ENCODE results near the gene TMCC2. TPM values are rescaled to one million over a fixed set of nuclear protein-coding genes. Genes with fewer than 3 reads are reported as not detected.

TMCC2 gene
- total and polyA plus RNA-seq, 12 donors, result 0.62 to 2.6 (median 1.8) TPM

DNA sequence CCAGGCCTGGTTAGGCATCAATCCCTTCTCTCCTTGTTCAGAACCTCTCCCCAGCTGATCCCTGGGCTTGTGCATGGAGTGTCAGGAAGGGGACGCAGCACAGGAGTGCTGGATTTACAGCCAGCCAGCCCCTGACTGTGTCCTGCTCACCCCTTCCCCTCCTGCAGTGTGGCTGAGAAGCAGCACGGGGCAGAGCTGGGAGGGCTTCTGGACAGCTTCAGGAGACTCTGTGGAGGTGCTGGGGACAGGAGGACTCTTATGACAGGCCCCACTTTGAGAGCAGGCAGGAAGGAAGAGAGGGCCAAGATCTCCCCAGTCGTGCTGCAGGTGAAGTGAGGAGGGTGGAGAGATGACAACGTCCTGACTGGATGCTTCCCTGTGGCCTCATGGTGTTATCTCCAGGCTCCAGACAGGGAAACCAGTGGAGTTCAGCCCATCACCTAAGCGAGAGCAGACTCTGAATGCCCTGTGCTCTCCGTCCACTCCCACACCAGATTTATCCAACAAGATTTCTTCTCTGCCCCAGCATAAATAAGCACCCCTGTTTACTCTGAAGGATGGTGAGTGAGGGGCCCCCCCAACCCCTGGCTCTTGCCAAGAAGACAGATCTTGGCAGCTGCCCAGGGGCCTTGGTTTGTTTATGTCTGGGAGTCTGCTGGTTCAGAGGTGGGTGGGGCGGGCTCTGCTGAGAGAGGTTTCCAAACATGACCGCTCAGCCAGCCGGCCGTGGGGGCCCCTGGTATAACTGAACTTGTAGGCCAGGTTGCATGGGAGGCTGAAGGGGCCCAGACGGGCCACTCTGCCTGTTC is 21.3 kb downstream of the TMCC2 start:
- Histone ChIP-seq H3K27me3 (no peaks in the 10 kb centered on the region), H3K4me1 (peaks cover 12 to 38% (median 29%) of the 10 kb centered on the region in 9 donors), H3K9me3 (no peaks in the 10 kb centered on the region), H3K36me3 (no peaks in the 10 kb centered on the region), H3K4me3 (no peak overlapping the region), H3K27ac (no peak overlapping the region)
- TF ChIP-seq, protein P1, sequence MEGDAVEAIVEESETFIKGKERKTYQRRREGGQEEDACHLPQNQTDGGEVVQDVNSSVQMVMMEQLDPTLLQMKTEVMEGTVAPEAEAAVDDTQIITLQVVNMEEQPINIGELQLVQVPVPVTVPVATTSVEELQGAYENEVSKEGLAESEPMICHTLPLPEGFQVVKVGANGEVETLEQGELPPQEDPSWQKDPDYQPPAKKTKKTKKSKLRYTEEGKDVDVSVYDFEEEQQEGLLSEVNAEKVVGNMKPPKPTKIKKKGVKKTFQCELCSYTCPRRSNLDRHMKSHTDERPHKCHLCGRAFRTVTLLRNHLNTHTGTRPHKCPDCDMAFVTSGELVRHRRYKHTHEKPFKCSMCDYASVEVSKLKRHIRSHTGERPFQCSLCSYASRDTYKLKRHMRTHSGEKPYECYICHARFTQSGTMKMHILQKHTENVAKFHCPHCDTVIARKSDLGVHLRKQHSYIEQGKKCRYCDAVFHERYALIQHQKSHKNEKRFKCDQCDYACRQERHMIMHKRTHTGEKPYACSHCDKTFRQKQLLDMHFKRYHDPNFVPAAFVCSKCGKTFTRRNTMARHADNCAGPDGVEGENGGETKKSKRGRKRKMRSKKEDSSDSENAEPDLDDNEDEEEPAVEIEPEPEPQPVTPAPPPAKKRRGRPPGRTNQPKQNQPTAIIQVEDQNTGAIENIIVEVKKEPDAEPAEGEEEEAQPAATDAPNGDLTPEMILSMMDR (IDR thresholded peaks at IDR 0.05), result no peak
- 36 to 46% methylated on average over 11 of the region's 11 CpGs for WGBS, 2 donors
- intact Hi-C loops (cut with DNase I), result no loop called here
- ATAC-seq, result peak in 5 of 8 donors; percentile 9 to 64 (median 27)
- DNase-seq, result peak; percentile 47 to 51

DNA sequence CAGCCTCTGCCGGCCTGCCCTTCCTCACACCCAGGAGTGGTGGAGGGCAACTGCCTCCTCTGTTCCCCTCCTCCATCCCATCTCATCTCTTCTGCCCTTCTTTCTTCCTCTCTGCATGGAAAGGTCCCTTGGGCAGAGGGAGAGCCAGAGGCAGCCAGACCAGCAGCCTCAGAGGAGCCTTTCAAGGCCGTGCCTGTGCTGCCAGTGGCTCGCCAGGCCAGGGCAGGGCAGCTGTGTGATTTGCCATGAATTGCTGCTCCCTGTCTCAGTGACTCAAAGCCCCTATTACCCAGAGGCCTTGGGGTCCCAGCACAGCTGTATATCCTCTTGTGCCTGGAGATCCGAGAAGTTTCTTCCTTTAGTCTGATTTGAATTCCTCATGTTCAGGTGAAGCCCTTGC is 21.9 kb downstream of the TMCC2 start:
- no peak overlapping the region for H3K27ac ChIP-seq
- H3K4me3 ChIP-seq, result no peak overlapping the region
- TF ChIP-seq, protein P1 (IDR thresholded peaks at IDR 0.05), result no peak
- peaks cover 12 to 38% (median 29%) of the 10 kb centered on the region in 9 donors for H3K4me1 ChIP-seq
- no peaks in the 10 kb centered on the region for H3K27me3 ChIP-seq
- DNase-seq (no peak), ATAC-seq (no peak)
- intact Hi-C loops (cut with DNase I), result loop anchor here in 6 of 10 donors (5.0 to 10.0 kb wide), 4 partner anchors 105 to 275 kb away; no protein-coding TSS in a partner anchor
- H3K36me3 ChIP-seq, result no peaks in the 10 kb centered on the region
- H3K9me3 ChIP-seq, result no peaks in the 10 kb centered on the region
- 74 to 75% methylated on average over 4 of the region's 4 CpGs for WGBS, 2 donors

DNA sequence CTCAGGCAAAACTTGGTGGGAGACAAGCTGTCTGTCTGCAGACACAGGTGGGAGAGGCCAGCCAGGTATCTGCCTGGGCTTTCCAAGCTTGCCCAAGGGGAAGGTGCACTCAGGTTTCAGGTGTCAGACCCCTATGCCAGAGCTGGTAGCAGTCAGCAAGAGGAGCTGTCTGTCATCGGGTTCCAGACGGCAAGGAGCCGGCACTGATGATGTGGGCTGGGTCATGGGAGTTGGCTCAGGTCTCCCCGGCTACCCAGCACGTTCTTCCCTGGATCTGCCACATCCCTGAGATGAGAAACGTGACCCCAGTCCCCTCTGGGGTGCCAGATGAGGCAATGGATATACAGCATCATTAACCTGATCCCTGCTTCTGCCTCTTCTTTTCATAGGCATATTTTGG is 23.0 kb downstream of the TMCC2 start:
- Histone ChIP-seq H3K27me3 (no peaks in the 10 kb centered on the region), H3K27ac (no peak overlapping the region), H3K4me3 (no peak overlapping the region), H3K4me1 (peaks cover 12 to 38% (median 29%) of the 10 kb centered on the region in 9 donors), H3K9me3 (no peaks in the 10 kb centered on the region), H3K36me3 (no peaks in the 10 kb centered on the region)
- ATAC-seq, result no peak
- no peak for DNase-seq
- 69 to 77% methylated on average over 6 of the region's 6 CpGs for WGBS, 2 donors
- intact Hi-C loops (cut with DNase I), result loop anchor here in 6 of 10 donors (5.0 to 10.0 kb wide), 4 partner anchors 106 to 276 kb away; no protein-coding TSS in a partner anchor
- TF ChIP-seq, protein P1 (IDR thresholded peaks at IDR 0.05), result no peak

DNA sequence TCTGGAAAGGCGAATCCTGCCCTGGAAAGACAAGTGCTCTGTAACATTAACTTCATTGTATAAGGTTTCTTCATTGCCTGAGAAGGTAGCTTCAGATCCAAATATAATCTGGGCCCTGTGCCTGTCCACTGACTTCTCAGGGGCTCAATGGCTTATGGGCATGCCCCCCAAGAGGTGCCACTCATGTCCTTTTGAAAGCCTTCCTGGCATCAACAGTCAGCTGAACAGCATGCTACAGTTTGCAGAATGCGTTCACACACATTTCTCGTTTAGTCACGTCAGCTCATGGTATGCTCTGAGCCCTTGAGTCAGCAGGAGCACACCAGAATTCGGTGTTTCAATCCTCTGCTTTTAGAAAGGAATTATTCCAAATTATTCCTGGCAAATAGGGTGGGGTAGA is 23.8 kb downstream of the TMCC2 start:
- intact Hi-C loops (cut with DNase I), result loop anchor here in 6 of 10 donors (5.0 to 10.0 kb wide), 4 partner anchors 107 to 277 kb away; no protein-coding TSS in a partner anchor
- Histone ChIP-seq H3K27me3 (no peaks in the 10 kb centered on the region), H3K4me3 (no peak overlapping the region), H3K9me3 (no peaks in the 10 kb centered on the region), H3K36me3 (no peaks in the 10 kb centered on the region), H3K4me1 (peaks cover 16 to 43% (median 35%) of the 10 kb centered on the region in 9 donors), H3K27ac (no peak overlapping the region)
- WGBS, 2 donors, result 87 to 93% methylated on average over 5 of the region's 5 CpGs
- no peak for ATAC-seq
- no peak for DNase-seq
- TF ChIP-seq, protein P1 (IDR thresholded peaks at IDR 0.05), result no peak

Data from heart right ventricle (tissue), 16 donors.